Trophoblast cell (in vitro differentiated cells and primary cell): ENCODE measurements around the gene CNTFR.

ENCODE experiments used
- DNase-seq, 2 donors: peaks; one replicate each; pipeline ENCODE4 v3.0.0-alpha.2; 2016
- H2AFZ ChIP-seq: 2 replicates; pipeline ENCODE4 v1.6.1; 2013; ENCODE audit warnings: low read length, moderate library complexity, mild to moderate bottlenecking; ENCODE audit not compliant: insufficient read depth, poor library complexity
- H2AK5ac ChIP-seq: 2 replicates; pipeline ENCODE4 v1.6.1; 2013; ENCODE audit warnings: mild to moderate bottlenecking, low read length
- H2BK120ac ChIP-seq: 2 replicates; pipeline ENCODE4 v1.6.1; 2013; ENCODE audit warnings: low read length, mild to moderate bottlenecking, moderate library complexity; ENCODE audit not compliant: insufficient read depth, poor library complexity
- H2BK12ac ChIP-seq: 2 replicates; pipeline ENCODE4 v1.6.1; 2013; ENCODE audit warnings: mild to moderate bottlenecking, low read length, moderate library complexity
- H2BK5ac ChIP-seq: 2 replicates; pipeline ENCODE4 v1.6.1; 2013; ENCODE audit warnings: low read length, low read depth, moderate library complexity, mild to moderate bottlenecking; ENCODE audit not compliant: poor library complexity
- H3K14ac ChIP-seq: 2 replicates; pipeline ENCODE4 v1.6.1; 2013; ENCODE audit warnings: mild to moderate bottlenecking, low read length
- H3K18ac ChIP-seq: 2 replicates; pipeline ENCODE4 v1.6.1; 2013; ENCODE audit warnings: mild to moderate bottlenecking, low read length
- H3K23ac ChIP-seq: 2 replicates; pipeline ENCODE4 v1.6.1; 2013; ENCODE audit warnings: low read length
- H3K27ac ChIP-seq: 2 replicates; pipeline ENCODE4 v1.5.1; 2013; ENCODE audit warnings: low read depth, mild to moderate bottlenecking, inconsistent platforms, low read length, moderate library complexity
- H3K27me3 ChIP-seq: 2 replicates; pipeline ENCODE4 v1.6.1; 2013; ENCODE audit warnings: inconsistent platforms, mild to moderate bottlenecking, low read length, moderate library complexity; ENCODE audit not compliant: insufficient read depth
- H3K36me3 ChIP-seq, 2 experiments: 1 replicate in 1 of 2; 2 replicates in 1 of 2; pipeline ENCODE4 v1.6.1; 2013; ENCODE audit warnings: low read length in 2 of 2, mild to moderate bottlenecking in 2 of 2, moderate library complexity in 1 of 2; ENCODE audit not compliant: insufficient read depth in 2 of 2, control insufficient read depth in 1 of 2
- H3K4ac ChIP-seq: 2 replicates; pipeline ENCODE4 v1.6.1; 2013; ENCODE audit warnings: low read depth, mild to moderate bottlenecking, low read length, moderate library complexity
- H3K4me1 ChIP-seq, 2 experiments: 1 replicate in 1 of 2; 2 replicates in 1 of 2; pipeline ENCODE4 v1.6.1; 2013; ENCODE audit warnings: low read length in 2 of 2, mild to moderate bottlenecking in 2 of 2, moderate library complexity in 1 of 2; ENCODE audit not compliant: insufficient read depth in 2 of 2, control insufficient read depth in 1 of 2
- H3K4me2 ChIP-seq: 2 replicates; pipeline ENCODE4 v1.6.1; 2013; ENCODE audit warnings: inconsistent platforms, mild to moderate bottlenecking, low read length, moderate library complexity
- H3K4me3 ChIP-seq: 2 replicates; pipeline ENCODE4 v1.5.1; 2013; ENCODE audit warnings: mild to moderate bottlenecking, low read depth, low read length, inconsistent platforms
- H3K79me1 ChIP-seq: one replicate; pipeline ENCODE4 v1.6.1; 2013; ENCODE audit warnings: low read length
- H3K79me2 ChIP-seq: 2 replicates; pipeline ENCODE4 v1.6.1; 2013; ENCODE audit warnings: low read length, mild to moderate bottlenecking; ENCODE audit not compliant: control insufficient read depth, insufficient read depth, poor library complexity
- H3K9ac ChIP-seq: 2 replicates; pipeline ENCODE4 v1.6.1; 2013; ENCODE audit warnings: mild to moderate bottlenecking, low read length
- H3K9me3 ChIP-seq: 2 replicates; pipeline ENCODE4 v1.6.1; 2013; ENCODE audit warnings: low read depth, mild to moderate bottlenecking, control low read depth, inconsistent platforms, low read length; ENCODE audit not compliant: insufficient read depth
- H4K12ac ChIP-seq: 2 replicates; pipeline ENCODE4 v1.6.1; 2013; ENCODE audit warnings: low read depth, mild to moderate bottlenecking, low read length, moderate library complexity
- H4K8ac ChIP-seq: 2 replicates; pipeline ENCODE4 v1.6.1; 2013; ENCODE audit warnings: low read depth, mild to moderate bottlenecking, low read length, moderate library complexity
- H4K91ac ChIP-seq: one replicate; pipeline ENCODE4 v1.6.1; 2013; ENCODE audit warnings: low read depth, mild to moderate bottlenecking, low read length, moderate library complexity
- WGBS: extraction: QIAGEN DNeasy Blood & Tissue Kit; methylation state at CpG from one replicate; pipeline ENCODE4 v1.1.7; 2013; ENCODE audit warnings: missing lambda C conversion rate; ENCODE audit not compliant: insufficient read length, insufficient coverage; ENCODE audit errors: extremely low coverage; 5-methylcytosine and 5-hydroxymethylcytosine counted together

Gene CNTFR

DNA sequence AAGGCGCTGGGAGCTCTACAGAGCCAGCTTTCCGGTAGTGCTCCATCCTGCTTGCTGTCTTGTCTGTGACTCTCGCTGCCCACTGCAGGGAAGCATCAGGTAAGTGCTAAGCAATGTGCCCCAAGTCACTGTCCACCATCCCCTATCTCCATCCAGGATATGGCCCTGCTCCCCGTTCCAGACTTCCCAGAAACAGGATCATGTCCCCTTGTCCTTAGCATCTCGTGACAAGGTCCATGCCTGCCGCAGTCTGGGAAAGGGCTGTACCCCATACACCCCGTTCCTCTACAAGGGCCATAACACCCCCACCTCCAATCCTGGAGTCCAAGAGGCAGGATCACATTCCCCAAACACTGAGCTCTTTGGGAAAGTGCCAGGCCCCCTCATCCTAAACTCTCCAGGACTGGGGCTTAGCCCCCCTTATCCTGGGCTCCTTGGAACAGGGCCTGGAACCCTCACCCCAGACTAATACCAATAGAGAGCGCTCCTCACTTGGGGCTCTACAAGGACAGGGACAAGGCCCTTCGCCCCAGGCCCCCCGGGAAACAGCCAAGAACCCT is 21.8 kb upstream of the CNTFR start:
- Histone ChIP-seq H3K23ac (no peak overlapping the region), H3K4ac (peak overlapping the region; percentile 12), H2AK5ac (peak overlapping the region; percentile 8), H3K27ac (no peak overlapping the region), H4K12ac (peak overlapping the region; percentile 67), H3K4me2 (peak overlapping the region; percentile 67), H3K14ac (peak overlapping the region; percentile 66), H4K8ac (peak overlapping the region; percentile 72), H3K79me2 (peaks cover 8% of the 10 kb centered on the region), H3K18ac (peak overlapping the region; percentile 64), H3K4me1 (peaks cover 6 to 10% of the 10 kb centered on the region in 2 experiments), H2BK5ac (no peak overlapping the region), H2BK120ac (peak overlapping the region; percentile 50), H3K27me3 (no peaks in the 10 kb centered on the region), H3K9me3 (no peaks in the 10 kb centered on the region), H2AFZ (peak overlapping the region; percentile 81), H3K79me1 (peaks cover 8% of the 10 kb centered on the region), H2BK12ac (no peak overlapping the region), H3K4me3 (peak overlapping the region; percentile 83), H3K36me3 (peaks cover 2% of the 10 kb centered on the region in 2 experiments), H3K9ac (peak overlapping the region; percentile 70), H4K91ac (peak overlapping the region; percentile 65)
- WGBS: no CpG with 5 or more reads among the region's 10 CpGs
- no peak for DNase-seq

DNA sequence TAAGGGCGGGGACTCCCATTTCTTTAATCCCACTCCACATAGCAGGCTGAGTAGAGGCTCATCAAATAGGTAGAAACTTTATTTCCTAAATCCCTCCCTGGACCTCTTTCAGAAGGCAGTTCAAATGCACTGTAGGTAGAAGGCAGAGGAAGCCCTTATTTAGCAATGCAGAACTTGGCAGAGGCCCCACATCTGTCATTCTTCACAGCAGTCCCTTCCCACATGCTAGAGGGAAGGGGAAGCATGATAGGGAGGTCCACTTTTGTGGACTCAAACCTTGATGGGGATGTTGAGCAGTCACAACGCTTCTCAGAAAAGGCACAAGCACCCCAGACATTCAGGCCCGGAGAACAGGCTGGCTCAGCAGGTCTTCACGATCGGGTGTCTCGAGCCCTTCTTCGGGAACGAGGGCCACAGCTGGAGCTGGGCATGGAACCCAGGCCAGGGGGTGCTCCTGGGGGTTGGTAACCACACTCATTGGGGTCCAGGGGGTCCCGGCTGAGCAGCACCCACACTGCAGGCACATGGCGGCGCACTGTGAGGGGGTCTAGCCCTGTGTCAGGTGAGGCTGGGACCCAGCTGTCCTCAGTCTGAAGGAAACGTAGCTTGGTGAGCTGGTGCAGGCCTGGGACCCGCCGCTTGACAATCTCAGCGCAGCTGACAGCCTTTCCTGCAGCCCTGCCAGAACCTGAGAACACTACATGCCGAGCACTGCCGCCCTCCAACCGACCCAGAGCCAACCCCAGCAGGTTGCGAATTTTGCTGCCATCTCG is 21.1 kb upstream of the CNTFR start:
- H4K8ac ChIP-seq: no peak overlapping the region
- H3K4me1 ChIP-seq: peaks cover 6 to 10% of the 10 kb centered on the region in 2 experiments
- H3K27ac ChIP-seq: no peak overlapping the region
- no peak overlapping the region for H3K4ac ChIP-seq
- no peak overlapping the region for H3K4me3 ChIP-seq
- H3K9me3 ChIP-seq: no peaks in the 10 kb centered on the region
- no peak for DNase-seq
- H3K4me2 ChIP-seq: no peak overlapping the region
- no peak overlapping the region for H3K18ac ChIP-seq
- no peak overlapping the region for H3K23ac ChIP-seq
- peaks cover 8% of the 10 kb centered on the region for H3K79me1 ChIP-seq
- H3K14ac ChIP-seq: no peak overlapping the region
- peak overlapping the region; percentile 81 for H2AFZ ChIP-seq
- WGBS: no CpG with 5 or more reads among the region's 20 CpGs
- H2BK5ac ChIP-seq: no peak overlapping the region
- peaks cover 0 to 2% of the 10 kb centered on the region in 2 experiments for H3K36me3 ChIP-seq
- H3K9ac ChIP-seq: no peak overlapping the region
- peaks cover 8% of the 10 kb centered on the region for H3K79me2 ChIP-seq
- H4K12ac ChIP-seq: no peak overlapping the region
- H2BK12ac ChIP-seq: no peak overlapping the region
- H3K27me3 ChIP-seq: no peaks in the 10 kb centered on the region
- H4K91ac ChIP-seq: no peak overlapping the region
- no peak overlapping the region for H2BK120ac ChIP-seq
- no peak overlapping the region for H2AK5ac ChIP-seq

DNA sequence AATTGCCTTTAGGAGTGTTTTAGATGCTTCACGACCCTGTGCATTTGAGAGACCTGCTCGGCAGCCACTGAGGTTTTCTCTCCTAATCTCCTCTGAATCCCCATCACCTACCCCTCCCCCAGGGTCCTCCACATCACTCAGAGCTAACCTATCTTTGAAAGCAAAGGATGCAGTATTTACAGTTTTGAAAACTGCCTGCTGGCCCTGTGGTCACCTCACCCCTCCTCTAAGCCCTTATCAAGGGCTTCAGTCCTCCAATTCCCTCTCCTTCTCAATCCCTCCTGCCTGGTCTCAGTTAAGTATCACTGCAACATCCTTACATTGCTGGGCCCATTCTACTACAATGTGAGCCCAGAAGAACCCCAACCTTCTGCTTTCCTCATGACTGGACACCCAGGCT is 17.8 kb upstream of the CNTFR start:
- no peak overlapping the region for H2AK5ac ChIP-seq
- H2BK120ac ChIP-seq: no peak overlapping the region
- peaks cover 6 to 7% of the 10 kb centered on the region in 2 experiments for H3K4me1 ChIP-seq
- H3K27me3 ChIP-seq: no peaks in the 10 kb centered on the region
- H3K4ac ChIP-seq: no peak overlapping the region
- H3K23ac ChIP-seq: no peak overlapping the region
- H3K18ac ChIP-seq: no peak overlapping the region
- no peaks in the 10 kb centered on the region for H3K36me3 ChIP-seq
- H3K4me3 ChIP-seq: no peak overlapping the region
- no peaks in the 10 kb centered on the region for H3K9me3 ChIP-seq
- no peak overlapping the region for H2AFZ ChIP-seq
- H3K79me2 ChIP-seq: peaks cover 7% of the 10 kb centered on the region
- H3K27ac ChIP-seq: no peak overlapping the region
- no peak overlapping the region for H4K8ac ChIP-seq
- no peak overlapping the region for H3K14ac ChIP-seq
- H3K4me2 ChIP-seq: no peak overlapping the region
- H4K91ac ChIP-seq: no peak overlapping the region
- H3K9ac ChIP-seq: no peak overlapping the region
- WGBS: no CpG with 5 or more reads among the region's 2 CpGs
- H2BK12ac ChIP-seq: no peak overlapping the region
- H2BK5ac ChIP-seq: no peak overlapping the region
- no peak overlapping the region for H4K12ac ChIP-seq
- peaks cover 8% of the 10 kb centered on the region for H3K79me1 ChIP-seq
- no peak for DNase-seq

DNA sequence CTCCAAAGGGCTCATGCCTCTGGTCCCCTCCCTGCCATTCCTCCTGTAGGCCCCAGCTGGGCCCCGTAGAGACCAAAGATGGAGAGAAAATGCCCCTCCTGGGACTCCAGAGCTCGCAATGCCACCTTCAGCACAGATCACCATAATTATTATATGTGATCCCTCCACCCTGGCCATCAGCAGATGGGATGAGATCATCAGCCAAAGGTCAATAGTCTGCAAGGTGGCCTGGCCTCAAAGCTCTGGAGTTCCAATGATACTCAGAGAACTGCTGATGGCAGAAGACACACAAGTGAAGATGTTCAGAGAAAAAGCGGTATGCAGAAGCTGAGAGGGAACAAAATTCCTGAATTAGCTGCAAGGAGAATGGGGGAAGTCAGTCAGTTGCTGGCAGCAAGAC is 17.4 kb upstream of the CNTFR start:
- Histone ChIP-seq H3K27me3 (no peaks in the 10 kb centered on the region), H4K8ac (no peak overlapping the region), H3K18ac (no peak overlapping the region), H3K79me1 (peaks cover 5% of the 10 kb centered on the region), H4K91ac (no peak overlapping the region), H2AK5ac (no peak overlapping the region), H3K36me3 (no peaks in the 10 kb centered on the region), H4K12ac (no peak overlapping the region), H3K9ac (no peak overlapping the region), H2AFZ (no peak overlapping the region), H3K4me1 (peaks cover 6% of the 10 kb centered on the region in 2 experiments), H3K14ac (no peak overlapping the region), H2BK120ac (no peak overlapping the region), H3K9me3 (no peaks in the 10 kb centered on the region), H3K27ac (no peak overlapping the region), H3K4me3 (no peak overlapping the region), H2BK12ac (no peak overlapping the region), H3K4me2 (no peak overlapping the region), H3K23ac (no peak overlapping the region), H3K79me2 (peaks cover 5% of the 10 kb centered on the region), H3K4ac (no peak overlapping the region), H2BK5ac (no peak overlapping the region)
- no peak for DNase-seq
- no CpG with 5 or more reads among the region's 3 CpGs for WGBS
